Common myeloid progenitor, CD34-positive (primary cell): ENCODE results near the gene SEMA3B.
A peak's percentile ranks its signal among the peaks of the same experiment; 100 is the strongest.

Source experiments
- CTCF ChIA-PET: fragments of 350-600 bp; sonication (Branson Sonifier 250); formaldehyde crosslinking; loops from one replicate; lab custom pipeline; 2021; ENCODE audit warnings: antibody characterized with exemption; lab: Charles Lee
- POLR2A ChIA-PET: fragments of 350-600 bp; sonication (Branson Sonifier 250); formaldehyde crosslinking; loops from one replicate; lab custom pipeline; 2021; ENCODE audit warnings: antibody characterized with exemption; lab: Charles Lee
- DNase-seq, 3 donors: peaks; one replicate each; pipeline versions ENCODE4 v3.0.0 to v3.0.0-alpha.2; 2013
- H3K27ac ChIP-seq, 2 experiments: 1 replicate in 1 of 2; 2 replicates in 1 of 2; pipeline ENCODE4 v1.7.0; 2013; ENCODE audit warnings: inconsistent platforms in 2 of 2, low read length in 2 of 2, mild to moderate bottlenecking in 2 of 2, low read depth in 1 of 2, moderate library complexity in 1 of 2; ENCODE audit not compliant: severe bottlenecking in 2 of 2, insufficient read depth in 1 of 2, poor library complexity in 1 of 2
- H3K27me3 ChIP-seq, 5 experiments: replicated peaks in 2 of 5; 1 replicate in 3 of 5; 2 replicates in 2 of 5; pipeline versions ENCODE4 v1.6.1 to v1.7.0; 2013; ENCODE audit warnings: low read length in 4 of 5, mild to moderate bottlenecking in 2 of 5, moderate library complexity in 2 of 5, inconsistent platforms in 1 of 5; ENCODE audit not compliant: insufficient read depth in 5 of 5, control insufficient read depth in 4 of 5
- H3K36me3 ChIP-seq, 4 experiments: 1 replicate in 2 of 4; 2 replicates in 2 of 4; pipeline versions ENCODE4 v1.6.1 to v1.7.0; 2013; ENCODE audit warnings: low read length in 3 of 4, control low read depth in 1 of 4, mild to moderate bottlenecking in 1 of 4; ENCODE audit not compliant: control insufficient read depth in 4 of 4, insufficient read depth in 4 of 4
- H3K4me1 ChIP-seq, 4 experiments: 1 replicate in 3 of 4; 2 replicates in 1 of 4; pipeline versions ENCODE4 v1.6.1 to v1.7.1; 2013; ENCODE audit warnings: low read length in 3 of 4, mild to moderate bottlenecking in 3 of 4, control low read depth in 1 of 4, inconsistent platforms in 1 of 4, moderate library complexity in 1 of 4; ENCODE audit not compliant: control insufficient read depth in 4 of 4, insufficient read depth in 4 of 4; ENCODE audit errors: control extremely low read depth in 1 of 4
- H3K4me3 ChIP-seq, 7 experiments: 1 replicate in 4 of 7; 2 replicates in 3 of 7; pipeline versions ENCODE4 v1.5.1 to v1.7.0; 2013; ENCODE audit warnings: mild to moderate bottlenecking in 7 of 7, low read length in 6 of 7, moderate library complexity in 6 of 7, inconsistent platforms in 2 of 7, low read depth in 2 of 7, control low read depth in 1 of 7; ENCODE audit not compliant: insufficient read depth in 4 of 7, control insufficient read depth in 1 of 7; ENCODE audit errors: extremely low read depth in 1 of 7
- H3K9me3 ChIP-seq, 5 experiments: 1 replicate in 4 of 5; 2 replicates in 1 of 5; pipeline versions ENCODE4 v1.6.1 to v1.7.1; 2013; ENCODE audit warnings: low read length in 4 of 5, mild to moderate bottlenecking in 2 of 5, inconsistent platforms in 1 of 5, low read depth in 1 of 5, moderate library complexity in 1 of 5; ENCODE audit not compliant: control insufficient read depth in 4 of 5, insufficient read depth in 2 of 5; ENCODE audit errors: control extremely low read depth in 1 of 5
- WGBS: methylation state at CpG from one replicate; pipeline ENCODE4 v1.1.5; 2013; ENCODE audit not compliant: insufficient coverage; 5-methylcytosine and 5-hydroxymethylcytosine counted together

Gene SEMA3B

DNA sequence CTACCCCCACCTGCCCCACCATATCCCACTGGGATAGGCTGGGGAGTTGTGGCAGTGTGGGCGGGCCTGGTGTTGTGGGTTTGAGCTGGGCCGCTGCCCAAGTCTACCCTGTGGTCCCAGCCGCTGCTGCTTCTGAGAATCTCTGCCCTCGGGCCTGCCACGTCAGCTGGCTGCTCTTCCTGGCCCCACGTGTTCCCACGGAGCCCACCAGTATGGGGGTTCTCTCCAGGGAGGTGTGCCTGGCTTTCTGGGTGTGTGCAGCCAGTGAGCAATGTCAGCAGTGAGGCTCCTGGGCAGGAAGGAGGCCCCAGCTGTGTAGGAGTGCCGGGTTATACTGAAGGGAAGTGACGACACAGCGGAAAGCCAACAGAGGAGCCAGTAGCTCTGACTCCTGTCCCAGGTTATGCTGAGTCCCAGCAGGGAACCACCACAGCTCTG, 22.4 kb upstream of the SEMA3B start:
- peak overlapping the region; percentile 52 to 83 for H3K27ac ChIP-seq
- peak overlapping the region in 6 of 7 experiments; percentile 43 to 72 (median 60) for H3K4me3 ChIP-seq
- H3K9me3 ChIP-seq: no peaks in the 10 kb centered on the region
- peaks cover 9 to 85% (median 75%) of the 10 kb centered on the region in 4 experiments for H3K4me1 ChIP-seq
- no peaks in the 10 kb centered on the region for H3K27me3 ChIP-seq
- CTCF ChIA-PET: interaction anchor here (0.6 to 72.5 kb wide), 12 partner anchors 3 to 178 kb away, joined by 3 to 1875 read pairs (median 6); partner anchors contain the start of genes GNAI2, GNAT1, HYAL3 and LSMEM2
- 8% methylated on average over 8 of the region's 10 CpGs for WGBS
- POLR2A ChIA-PET: interaction anchor here (0.9 to 2.1 kb wide), 5 partner anchors 10 to 19 kb away, joined by 5 to 9 read pairs (median 6); no protein-coding TSS in a partner anchor
- DNase-seq: peak; percentile 81 to 93 (median 89)
- H3K36me3 ChIP-seq: peaks cover 4 to 67% (median 22%) of the 10 kb centered on the region in 4 experiments

- H3K27me3 ChIP-seq: no peaks in the 10 kb centered on the region
- peak overlapping the region; percentile 22 to 59 for H3K27ac ChIP-seq
- no peaks in the 10 kb centered on the region for H3K9me3 ChIP-seq
- WGBS: 27% methylated on average over 3 of the region's 3 CpGs
- CTCF ChIA-PET: interaction anchor here (1.3 to 72.5 kb wide), 4 partner anchors 1 to 55 kb away, joined by 4 to 1875 read pairs (median 992); partner anchors contain the start of genes GNAI2, GNAT1, LSMEM2 and SEMA3B
- H3K36me3 ChIP-seq: peaks cover 4 to 79% (median 35%) of the 10 kb centered on the region in 4 experiments
- H3K4me3 ChIP-seq: no peak overlapping the region
- peaks cover 9 to 66% (median 58%) of the 10 kb centered on the region in 4 experiments for H3K4me1 ChIP-seq
- POLR2A ChIA-PET: no interaction called here
- DNase-seq: no peak
These were observed 20.6 kb upstream of the SEMA3B start for GRCh38 chr3:50248387-50248786.

DNA sequence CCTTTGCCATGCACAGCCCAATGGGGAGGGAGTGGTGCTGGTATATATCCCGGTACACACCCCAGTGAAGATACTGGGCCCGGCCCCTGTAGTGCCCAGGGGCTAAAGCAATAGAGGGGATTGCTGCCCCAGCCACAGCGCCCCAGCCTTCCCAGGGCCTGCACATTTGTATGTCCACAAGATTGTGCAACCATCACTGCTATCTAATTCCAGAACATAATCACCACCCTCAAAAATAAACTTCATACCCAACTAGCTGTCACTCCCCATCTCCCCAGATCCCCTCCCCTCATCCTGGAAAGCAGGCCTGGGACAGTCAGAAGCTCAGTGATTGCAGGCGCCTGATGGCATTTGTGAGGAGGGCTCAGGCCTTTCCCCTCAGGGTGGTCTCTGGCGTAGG, 19.5 kb upstream of the SEMA3B start:
- H3K4me1 ChIP-seq: peaks cover 9 to 58% (median 48%) of the 10 kb centered on the region in 4 experiments
- ChIA-PET CTCF (interaction anchor here (0.6 to 72.5 kb wide), 4 partner anchors 0 to 178 kb away, joined by 3 to 1875 read pairs (median 992); partner anchors contain the start of genes GNAI2, GNAT1, LSMEM2 and SEMA3B), POLR2A (interaction anchor here (0.6 kb wide), 3 partner anchors 14 to 1748 kb away, joined by 3 to 4 read pairs (median 3); no protein-coding TSS in a partner anchor)
- H3K27me3 ChIP-seq: no peaks in the 10 kb centered on the region
- no peak overlapping the region for H3K4me3 ChIP-seq
- H3K27ac ChIP-seq: peak overlapping the region in 1 of 2 experiments; percentile 59
- no peaks in the 10 kb centered on the region for H3K9me3 ChIP-seq
- WGBS: 97% methylated on average over 4 of the region's 5 CpGs
- DNase-seq: no peak
- peaks cover 4 to 83% (median 41%) of the 10 kb centered on the region in 4 experiments for H3K36me3 ChIP-seq

DNA sequence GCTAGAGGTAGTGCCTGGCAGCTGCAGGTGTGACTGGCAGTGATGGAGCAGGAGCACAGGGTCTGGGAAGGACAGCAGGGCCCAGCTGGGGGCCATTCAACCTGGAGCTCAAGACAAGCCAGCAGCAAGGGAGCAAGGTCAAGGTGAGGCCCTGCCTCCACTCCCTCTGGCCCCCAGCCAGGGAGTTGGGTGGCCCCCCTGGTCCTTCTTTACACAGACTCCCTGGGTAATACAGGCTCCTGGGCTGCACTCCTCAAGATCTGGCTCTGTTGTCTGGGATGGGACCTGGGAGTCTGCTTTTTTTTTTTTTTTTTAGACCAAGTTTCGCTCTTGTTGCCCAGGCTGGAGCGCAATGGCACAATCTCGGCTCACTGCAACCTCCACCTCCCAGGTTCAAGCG, 18.4 kb upstream of the SEMA3B start:
- H3K27ac ChIP-seq: peak overlapping the region in 1 of 2 experiments; percentile 45
- ChIA-PET CTCF (interaction anchor here (0.6 to 72.5 kb wide), 4 partner anchors 1 to 74 kb away, joined by 3 to 1875 read pairs (median 992); partner anchors contain the start of genes GNAI2, GNAT1, LSMEM2 and SEMA3B), POLR2A (no interaction called here)
- H3K9me3 ChIP-seq: no peaks in the 10 kb centered on the region
- no peak overlapping the region for H3K4me3 ChIP-seq
- H3K4me1 ChIP-seq: peaks cover 9 to 51% (median 42%) of the 10 kb centered on the region in 4 experiments
- peaks cover 6 to 86% (median 45%) of the 10 kb centered on the region in 4 experiments for H3K36me3 ChIP-seq
- DNase-seq: no peak
- no CpG with 5 or more reads among the region's 4 CpGs for WGBS
- no peaks in the 10 kb centered on the region for H3K27me3 ChIP-seq

DNA sequence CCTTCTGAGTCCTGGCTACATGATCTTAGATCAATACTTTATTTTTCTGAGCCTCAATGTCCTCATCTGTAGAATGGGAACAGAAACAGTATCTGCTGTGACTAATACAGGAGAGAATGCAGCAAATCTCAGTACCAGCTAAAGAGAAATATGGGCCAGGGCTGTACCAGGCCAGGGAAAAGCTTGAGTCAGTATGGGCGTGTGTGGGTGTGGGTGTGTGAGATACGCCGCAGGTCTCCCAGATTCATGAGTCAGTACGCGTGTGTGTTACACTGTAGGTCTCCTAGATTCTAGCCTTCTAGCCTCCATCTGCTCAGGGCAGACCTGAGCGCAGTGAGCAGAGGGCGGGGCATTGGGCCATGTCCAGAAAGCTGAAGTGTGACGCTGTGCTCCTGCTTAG, 17.7 kb upstream of the SEMA3B start:
- no peak overlapping the region for H3K4me3 ChIP-seq
- DNase-seq: no peak
- peaks cover 6 to 87% (median 48%) of the 10 kb centered on the region in 4 experiments for H3K36me3 ChIP-seq
- H3K9me3 ChIP-seq: no peaks in the 10 kb centered on the region
- H3K27me3 ChIP-seq: no peaks in the 10 kb centered on the region
- ChIA-PET CTCF (interaction anchor here (10.1 to 72.5 kb wide), 3 partner anchors 2 to 59 kb away, joined by 97 to 1875 read pairs (median 1875); partner anchors contain the start of genes GNAI2, GNAT1, LSMEM2 and SEMA3B), POLR2A (no interaction called here)
- WGBS: 100% methylated on average over 3 of the region's 8 CpGs
- peaks cover 9 to 44% (median 35%) of the 10 kb centered on the region in 4 experiments for H3K4me1 ChIP-seq
- H3K27ac ChIP-seq: no peak overlapping the region

GRCh38 chr3:50254577-50255250, 14.2 kb upstream of the SEMA3B start:
- DNase-seq: peak in 1 of 3 donors; percentile 49
- Histone ChIP-seq H3K36me3 (peaks cover 24 to 93% (median 59%) of the 10 kb centered on the region in 4 experiments), H3K27me3 (no peaks in the 10 kb centered on the region), H3K27ac (peak overlapping the region in 1 of 2 experiments; percentile 52), H3K9me3 (no peaks in the 10 kb centered on the region), H3K4me1 (peaks cover 0 to 12% (median 9%) of the 10 kb centered on the region in 4 experiments), H3K4me3 (no peak overlapping the region)
- 88% methylated on average over 8 of the region's 8 CpGs for WGBS
- ChIA-PET CTCF (interaction anchor here (1.2 to 72.5 kb wide), 4 partner anchors 5 to 70 kb away, joined by 3 to 1875 read pairs (median 986); partner anchors contain the start of genes GNAI2, GNAT1, LSMEM2 and SEMA3B), POLR2A (no interaction called here)
